WTC11 (cell line): ENCODE data around the gene BBOX1. TPM values are rescaled to one million over a fixed set of nuclear protein-coding genes. Genes with fewer than 3 reads are reported as not detected.

Experiments used
- ATAC-seq: fragments of 200-7000 bp; cut with Tn5 transposase; 2 replicates; pipeline ENCODE4 v1.10.0; 2021; ENCODE audit warnings: mild to moderate bottlenecking, moderate library complexity
- CTCF ChIA-PET: fragments of 300-600 bp; sonication (Branson Sonifier 250); formaldehyde crosslinking; loops from one replicate; lab custom pipeline; 2021; ENCODE audit warnings: antibody characterized with exemption; lab: Charles Lee
- POLR2A ChIA-PET: fragments of 350-600 bp; sonication (Branson Sonifier 250); formaldehyde crosslinking; loops from one replicate; lab custom pipeline; 2021; ENCODE audit warnings: antibody characterized with exemption; lab: Charles Lee
- DNase-seq: peaks from one replicate; pipeline ENCODE4 v3.0.0; 2021; ENCODE audit warnings: low spot score
- H3K27ac Mint-ChIP-seq: 2 replicates; pipeline ENCODE4 v1.8.0; 2021; ENCODE audit warnings: mixed read lengths
- H3K27me3 Mint-ChIP-seq: 2 replicates; pipeline ENCODE4 v1.8.0; 2021; ENCODE audit warnings: low read depth, mild to moderate bottlenecking, moderate library complexity, mixed read lengths
- H3K36me3 Mint-ChIP-seq: 2 replicates; pipeline ENCODE4 v1.8.0; 2021; ENCODE audit warnings: mixed read lengths
- H3K4me1 Mint-ChIP-seq: 2 replicates; pipeline ENCODE4 v1.8.0; 2022; ENCODE audit warnings: mixed read lengths
- H3K4me3 Mint-ChIP-seq: 2 replicates; pipeline ENCODE4 v1.8.0; 2021; ENCODE audit warnings: mild to moderate bottlenecking, moderate library complexity, mixed read lengths
- H3K9me3 Mint-ChIP-seq: 2 replicates; pipeline ENCODE4 v1.8.0; 2021; ENCODE audit warnings: mixed read lengths
- AFF4 ChIP-seq: sonication (generic); formaldehyde crosslinking; IDR thresholded peaks from 2 replicates; pipeline ENCODE4 v1.8.1; 2023; ENCODE audit warnings: mild to moderate bottlenecking, missing genetic modification reagents, borderline replicate concordance
- ATF3 ChIP-seq: sonication (generic); formaldehyde crosslinking; conservative IDR thresholded peaks from 2 replicates; pipeline ENCODE4 v1.8.1; 2022; ENCODE audit warnings: mild to moderate bottlenecking, missing genetic modification reagents
- ATF6 ChIP-seq: sonication (generic); formaldehyde crosslinking; IDR thresholded peaks from 2 replicates; pipeline ENCODE4 v1.8.1; 2023; ENCODE audit warnings: mild to moderate bottlenecking, missing genetic modification reagents
- CREB1 ChIP-seq: sonication (generic); formaldehyde crosslinking; IDR thresholded peaks from 2 replicates; pipeline ENCODE4 v1.8.0; 2023; ENCODE audit warnings: mild to moderate bottlenecking, missing genetic modification reagents
- ELF4 ChIP-seq: sonication (generic); formaldehyde crosslinking; IDR thresholded peaks from 2 replicates; pipeline ENCODE4 v1.8.1; 2022; ENCODE audit warnings: low read depth, mild to moderate bottlenecking, moderate library complexity, missing genetic modification reagents
- EMX1 ChIP-seq: fragments of 250-450 bp; sonication (Bioruptor Pico); IDR thresholded peaks from 2 replicates; pipeline ENCODE4 v1.8.0; 2021; ENCODE audit warnings: mild to moderate bottlenecking
- ESRRA ChIP-seq: sonication (generic); formaldehyde crosslinking; IDR thresholded peaks from 2 replicates; pipeline ENCODE4 v1.8.1; 2022; ENCODE audit warnings: mild to moderate bottlenecking, missing genetic modification reagents, borderline replicate concordance
- FOXK1 ChIP-seq: sonication (generic); formaldehyde crosslinking; IDR thresholded peaks from 2 replicates; pipeline ENCODE4 v1.8.0; 2022; ENCODE audit warnings: mild to moderate bottlenecking, moderate library complexity, missing genetic modification reagents
- FOXP1 ChIP-seq: sonication (generic); formaldehyde crosslinking; IDR thresholded peaks from 2 replicates; pipeline ENCODE4 v1.8.0; 2022; ENCODE audit warnings: missing genetic modification reagents, mild to moderate bottlenecking, moderate library complexity, borderline replicate concordance
- GABPB1 ChIP-seq: sonication (generic); formaldehyde crosslinking; IDR thresholded peaks from 2 replicates; pipeline ENCODE4 v1.8.1; 2023; ENCODE audit warnings: mild to moderate bottlenecking, missing genetic modification reagents
- KAT7 ChIP-seq: sonication (generic); formaldehyde crosslinking; IDR thresholded peaks from 2 replicates; pipeline ENCODE4 v1.8.1; 2023; ENCODE audit warnings: missing genetic modification reagents, mild to moderate bottlenecking, borderline replicate concordance
- MXD4 ChIP-seq: fragments of 250-450 bp; sonication (Bioruptor Pico); IDR thresholded peaks from 2 replicates; pipeline ENCODE4 v1.8.0; 2021; ENCODE audit warnings: mild to moderate bottlenecking, moderate library complexity, borderline replicate concordance
- MYBL2 ChIP-seq: sonication (generic); formaldehyde crosslinking; IDR thresholded peaks from 2 replicates; pipeline ENCODE4 v1.8.1; 2023; ENCODE audit warnings: mild to moderate bottlenecking, moderate library complexity, missing genetic modification reagents
- NFATC4 ChIP-seq: fragments of 250-450 bp; sonication (Bioruptor Pico); IDR thresholded peaks from 2 replicates; pipeline ENCODE4 v1.9.0; 2021; ENCODE audit warnings: mild to moderate bottlenecking
- NR2C2 ChIP-seq: sonication (generic); formaldehyde crosslinking; IDR thresholded peaks from 2 replicates; pipeline ENCODE4 v1.8.0; 2022; ENCODE audit warnings: mild to moderate bottlenecking, missing genetic modification reagents
- OVOL2 ChIP-seq: fragments of 250-450 bp; sonication (Bioruptor Pico); IDR thresholded peaks from 2 replicates; pipeline ENCODE4 v1.9.0; 2021; ENCODE audit warnings: mild to moderate bottlenecking, borderline replicate concordance
- PRRX2 ChIP-seq: fragments of 250-450 bp; sonication (Bioruptor Pico); IDR thresholded peaks from 2 replicates; pipeline ENCODE4 v1.8.0; 2021; ENCODE audit warnings: mild to moderate bottlenecking
- SMAD3 ChIP-seq: sonication (generic); formaldehyde crosslinking; IDR thresholded peaks from 2 replicates; pipeline ENCODE4 v1.8.0; 2022; ENCODE audit warnings: missing genetic modification reagents, mild to moderate bottlenecking, borderline replicate concordance
- SMAD4 ChIP-seq: sonication (generic); formaldehyde crosslinking; IDR thresholded peaks from 2 replicates; pipeline ENCODE4 v1.8.0; 2022; ENCODE audit warnings: mild to moderate bottlenecking, missing genetic modification reagents
- SP1 ChIP-seq: sonication (generic); formaldehyde crosslinking; conservative IDR thresholded peaks from 2 replicates; pipeline ENCODE4 v1.8.1; 2022; ENCODE audit warnings: missing genetic modification reagents
- TCF7 ChIP-seq: sonication (generic); formaldehyde crosslinking; IDR thresholded peaks from 2 replicates; pipeline ENCODE4 v1.8.0; 2022; ENCODE audit warnings: mild to moderate bottlenecking, low read depth, missing genetic modification reagents, moderate library complexity
- ZBTB21 ChIP-seq: sonication (generic); formaldehyde crosslinking; IDR thresholded peaks from 2 replicates; pipeline ENCODE4 v1.8.1; 2023; ENCODE audit warnings: mild to moderate bottlenecking, missing genetic modification reagents, borderline replicate concordance
- ZNF219 ChIP-seq: sonication (generic); formaldehyde crosslinking; IDR thresholded peaks from 2 replicates; pipeline ENCODE4 v1.8.0; 2023; ENCODE audit warnings: missing genetic modification reagents, mild to moderate bottlenecking, borderline replicate concordance
- ZNF317 ChIP-seq: sonication (generic); formaldehyde crosslinking; IDR thresholded peaks from 2 replicates; pipeline ENCODE4 v1.8.1; 2023; ENCODE audit warnings: low read depth, mild to moderate bottlenecking, moderate library complexity, missing genetic modification reagents, borderline replicate concordance
- total RNA-seq: library from RNA; stranded (reverse); gene quantifications from 3 replicates; pipeline ENCODE4 v1.2.3, GENCODE V29; 2021
- TF ChIP-seq, protein P1 (sequence below): fragments of 250-450 bp; sonication (Bioruptor Pico); IDR thresholded peaks from 2 replicates; pipeline ENCODE4 v1.8.0; 2021; ENCODE audit warnings: mild to moderate bottlenecking
- TF ChIP-seq, protein P2 (sequence below): sonication (generic); formaldehyde crosslinking; IDR thresholded peaks from 2 replicates; pipeline ENCODE4 v1.8.0; 2022; ENCODE audit warnings: mild to moderate bottlenecking, missing genetic modification reagents
- TF ChIP-seq, protein P3 (sequence below): sonication (generic); formaldehyde crosslinking; IDR thresholded peaks from 2 replicates; pipeline ENCODE4 v1.8.1; 2022; ENCODE audit warnings: low read depth, mild to moderate bottlenecking, moderate library complexity, missing genetic modification reagents, borderline replicate concordance

BBOX1 gene
- total RNA-seq, 1 experiment from 2014 or later = not detected

DNA sequence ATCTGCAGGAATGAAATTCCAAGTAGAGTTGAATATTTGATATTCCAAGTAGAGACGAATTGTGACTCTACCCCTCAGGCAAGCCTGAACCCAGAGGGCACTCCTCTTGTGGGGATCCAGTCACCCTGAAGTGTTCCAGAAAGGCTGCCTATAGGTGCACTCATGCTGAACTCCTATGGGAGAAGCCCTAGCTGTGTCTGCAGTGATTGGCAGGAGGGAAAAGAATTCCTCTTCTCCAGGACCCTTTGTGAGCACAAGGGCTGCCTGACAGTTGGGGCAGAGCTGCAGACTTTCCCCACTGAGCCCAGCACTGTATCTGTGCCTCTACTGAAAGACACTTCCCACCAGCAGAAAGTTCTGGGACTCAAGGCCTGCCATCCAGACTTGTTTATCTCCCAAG, 35.0 kb downstream of the BBOX1 start (continued):
- TF ChIP-seq MXD4 = no peak
- no peak for TF ChIP-seq AFF4 (CRISPR knock-in tag)
- TF ChIP-seq MYBL2 (CRISPR knock-in tag) = no peak
- no peak for TF ChIP-seq NFATC4 (CRISPR knock-in tag)
- TF ChIP-seq, protein P1, sequence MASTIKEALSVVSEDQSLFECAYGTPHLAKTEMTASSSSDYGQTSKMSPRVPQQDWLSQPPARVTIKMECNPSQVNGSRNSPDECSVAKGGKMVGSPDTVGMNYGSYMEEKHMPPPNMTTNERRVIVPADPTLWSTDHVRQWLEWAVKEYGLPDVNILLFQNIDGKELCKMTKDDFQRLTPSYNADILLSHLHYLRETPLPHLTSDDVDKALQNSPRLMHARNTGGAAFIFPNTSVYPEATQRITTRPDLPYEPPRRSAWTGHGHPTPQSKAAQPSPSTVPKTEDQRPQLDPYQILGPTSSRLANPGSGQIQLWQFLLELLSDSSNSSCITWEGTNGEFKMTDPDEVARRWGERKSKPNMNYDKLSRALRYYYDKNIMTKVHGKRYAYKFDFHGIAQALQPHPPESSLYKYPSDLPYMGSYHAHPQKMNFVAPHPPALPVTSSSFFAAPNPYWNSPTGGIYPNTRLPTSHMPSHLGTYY = no peak

DNA sequence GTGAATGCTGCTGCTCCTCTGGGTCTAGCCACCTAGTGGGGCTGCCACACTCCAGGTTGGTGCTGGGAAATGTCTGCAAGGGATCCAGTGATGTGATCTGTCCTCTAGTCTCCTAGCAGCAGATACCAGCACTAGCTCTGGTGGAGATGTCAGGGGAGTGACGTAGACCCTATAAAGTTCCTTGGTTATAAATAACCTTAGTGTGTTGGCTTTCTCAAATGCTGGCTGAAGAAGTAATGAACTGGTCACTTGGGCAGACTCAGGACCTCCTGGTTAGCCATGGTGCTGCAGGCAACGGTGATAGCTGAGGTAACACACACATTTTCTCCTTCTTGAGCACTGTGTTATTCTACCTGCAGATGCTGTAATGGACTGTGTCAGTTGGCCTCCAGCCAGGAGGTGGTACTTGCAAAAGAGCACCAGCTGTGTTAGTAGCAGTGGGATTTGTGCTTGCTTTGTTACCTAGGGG, 35.5 kb downstream of the BBOX1 start:
- Mint-ChIP-seq H3K4me3 (no peak overlapping the region), H3K27me3 (no peaks in the 10 kb centered on the region), H3K4me1 (peaks cover 6% of the 10 kb centered on the region), H3K36me3 (no peaks in the 10 kb centered on the region), H3K9me3 (peaks cover 8% of the 10 kb centered on the region), H3K27ac (no peak overlapping the region)
- DNase-seq (no peak), ATAC-seq (peak; percentile 41)
- CTCF ChIA-PET = interaction anchor here (1.2 kb wide), 1 partner anchor 322 kb away, joined by 3 read pairs; no protein-coding TSS in a partner anchor
- POLR2A ChIA-PET = no interaction called here
- no peak for TF ChIP-seq ATF3 (CRISPR knock-in tag)
- TF ChIP-seq SMAD3 (CRISPR knock-in tag) = no peak
- TF ChIP-seq ESRRA = no peak
- TF ChIP-seq EMX1 (CRISPR knock-in tag) = no peak
- TF ChIP-seq ZBTB21 = no peak
- TF ChIP-seq ELF4 (CRISPR knock-in tag) = no peak
- TF ChIP-seq ZNF219 = no peak
- no peak for TF ChIP-seq PRRX2
- no peak for TF ChIP-seq ZNF317
- no peak for TF ChIP-seq FOXK1 (CRISPR knock-in tag)
- TF ChIP-seq, protein P2, sequence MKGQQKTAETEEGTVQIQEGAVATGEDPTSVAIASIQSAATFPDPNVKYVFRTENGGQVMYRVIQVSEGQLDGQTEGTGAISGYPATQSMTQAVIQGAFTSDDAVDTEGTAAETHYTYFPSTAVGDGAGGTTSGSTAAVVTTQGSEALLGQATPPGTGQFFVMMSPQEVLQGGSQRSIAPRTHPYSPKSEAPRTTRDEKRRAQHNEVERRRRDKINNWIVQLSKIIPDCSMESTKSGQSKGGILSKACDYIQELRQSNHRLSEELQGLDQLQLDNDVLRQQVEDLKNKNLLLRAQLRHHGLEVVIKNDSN = no peak
- no peak for TF ChIP-seq KAT7 (CRISPR knock-in tag)

DNA sequence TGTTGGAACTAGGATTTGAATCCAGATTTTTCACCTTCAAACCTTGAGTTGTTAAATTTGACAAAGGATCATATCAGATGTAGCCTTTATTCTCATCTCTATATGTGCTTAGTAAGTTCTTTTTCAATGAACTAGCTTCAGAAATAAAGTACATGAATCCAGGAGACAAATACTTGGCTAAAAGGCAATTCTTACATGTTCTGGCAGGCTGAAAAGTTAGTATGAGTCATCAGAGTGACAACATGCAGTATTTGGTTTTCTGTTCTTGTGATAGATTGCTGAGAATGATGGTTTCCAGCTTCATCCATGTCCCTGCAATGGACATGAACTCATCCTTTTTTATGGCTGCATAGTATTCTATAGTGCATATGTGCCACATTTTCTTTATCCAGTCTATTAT, 40.4 kb downstream of the BBOX1 start:
- no peaks in the 10 kb centered on the region for H3K36me3 Mint-ChIP-seq
- ChIA-PET POLR2A (no interaction called here), CTCF (no interaction called here)
- no peak overlapping the region for H3K4me3 Mint-ChIP-seq
- TF ChIP-seq MYBL2 (CRISPR knock-in tag) (no peak), ATF6 (CRISPR knock-in tag) (no peak), SMAD4 (CRISPR knock-in tag) (no peak), ZNF219 (no peak), SMAD3 (CRISPR knock-in tag) (no peak), OVOL2 (CRISPR knock-in tag) (no peak), SP1 (CRISPR knock-in tag) (no peak), NR2C2 (CRISPR knock-in tag) (no peak), CREB1 (CRISPR knock-in tag) (no peak), FOXP1 (no peak), GABPB1 (CRISPR knock-in tag) (no peak), ELF4 (CRISPR knock-in tag) (no peak), TCF7 (CRISPR knock-in tag) (no peak)
- TF ChIP-seq, protein P3, sequence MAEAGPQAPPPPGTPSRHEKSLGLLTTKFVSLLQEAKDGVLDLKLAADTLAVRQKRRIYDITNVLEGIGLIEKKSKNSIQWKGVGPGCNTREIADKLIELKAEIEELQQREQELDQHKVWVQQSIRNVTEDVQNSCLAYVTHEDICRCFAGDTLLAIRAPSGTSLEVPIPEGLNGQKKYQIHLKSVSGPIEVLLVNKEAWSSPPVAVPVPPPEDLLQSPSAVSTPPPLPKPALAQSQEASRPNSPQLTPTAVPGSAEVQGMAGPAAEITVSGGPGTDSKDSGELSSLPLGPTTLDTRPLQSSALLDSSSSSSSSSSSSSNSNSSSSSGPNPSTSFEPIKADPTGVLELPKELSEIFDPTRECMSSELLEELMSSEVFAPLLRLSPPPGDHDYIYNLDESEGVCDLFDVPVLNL (CRISPR knock-in tag) = no peak
- no peaks in the 10 kb centered on the region for H3K27me3 Mint-ChIP-seq
- DNase-seq (no peak), ATAC-seq (no peak)
- H3K4me1 Mint-ChIP-seq = peaks cover 16% of the 10 kb centered on the region
- H3K9me3 Mint-ChIP-seq = peaks cover 14% of the 10 kb centered on the region
- no peak overlapping the region for H3K27ac Mint-ChIP-seq
